Caki2 (cell line): ENCODE measurements around the gene PURA. TPM values are rescaled to one million over a fixed set of nuclear protein-coding genes. Genes with fewer than 3 reads are reported as not detected.

Experiments
- DNase-seq: peaks from one replicate; pipeline ENCODE4 v3.0.0-alpha.2; 2015; ENCODE audit warnings: low read depth
- in situ Hi-C: cut with HindIII; loops from 2 replicates; pipeline ENCODE4 v1.10.0; 2016; ENCODE audit warnings: low sequenced_read_pairs, low pct_unique_long_range_greater_than_20kb, mixed read lengths
- total RNA-seq: library from RNA; depleted of rRNA; stranded (reverse); fragments of >200 nt; shearing (Covaris generic); gene quantifications from 2 replicates; pipeline ENCODE4 v1.2.3, GENCODE V29; 2014; ENCODE audit warnings: low replicate concordance; rRNA removed

The PURA gene
- total RNA-seq, 1 experiment from 2014 or later, result 2.6 TPM

- in situ Hi-C loops, result loop anchor here (25.0 kb wide), 1 partner anchor 112 kb away; no protein-coding TSS in a partner anchor
- DNase-seq, result no peak
Measured at GRCh38 chr5:140174014-140174413, 60.1 kb downstream of the PURA start.

DNA sequence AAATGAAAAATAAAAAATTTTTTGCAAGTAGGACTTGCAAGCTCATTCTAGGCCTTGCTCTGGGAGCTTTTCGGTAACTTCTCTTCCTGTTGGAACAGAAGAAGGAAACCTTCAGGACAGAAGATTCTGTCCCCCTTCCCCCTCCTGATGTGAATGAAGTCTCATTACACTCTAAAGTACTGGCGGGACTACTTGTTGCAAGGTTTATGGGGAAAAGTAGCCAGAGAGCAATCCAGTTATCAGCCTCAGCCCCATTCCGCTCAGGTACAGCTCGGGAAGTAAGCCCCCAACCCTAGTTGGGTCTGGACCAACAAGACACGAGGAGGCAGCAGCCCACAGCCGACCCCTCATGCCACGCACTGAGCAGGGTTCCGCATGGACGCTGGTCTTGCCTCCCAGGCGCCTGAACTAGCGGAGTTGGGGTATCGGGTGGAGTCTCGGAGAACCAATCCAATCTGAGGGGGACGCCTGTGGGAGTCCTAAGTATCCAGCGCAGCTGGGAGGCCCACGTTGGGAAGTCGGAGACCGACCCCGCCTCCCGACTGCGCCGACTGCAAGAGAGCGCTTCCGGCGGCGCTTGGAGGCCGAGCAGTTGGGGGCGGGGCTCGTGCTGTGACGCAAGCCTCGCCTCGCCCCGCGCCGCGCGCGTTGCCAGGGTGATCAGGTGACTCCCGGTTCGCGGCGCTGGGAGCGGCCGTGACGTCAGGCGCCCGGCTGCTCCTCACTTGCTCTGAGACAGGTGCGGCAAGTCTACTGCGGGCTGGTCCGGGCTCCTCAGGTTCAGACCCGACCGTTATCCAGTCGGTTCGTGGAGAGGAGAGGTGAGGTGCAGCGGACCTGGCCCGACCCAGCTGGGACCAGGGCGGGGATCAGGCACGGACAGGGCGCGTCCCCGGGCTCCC is 60.8 kb downstream of the PURA start, which contains the start of gene CYSTM1:
TSS of gene CYSTM1 (plus strand) at position 724 of the 902 bp plus-strand sequence. CDS start 19,278 bp downstream, outside the sequence.
- in situ Hi-C loops, result loop anchor here (25.0 kb wide), 1 partner anchor 112 kb away; no protein-coding TSS in a partner anchor
- peak; percentile 92 for DNase-seq

Other genes starting within 250 kb of the PURA start
- 0.96 and 6.8 TPM in 2 replicates for gene NRG2, start 70.8 kb upstream of the PURA start, total RNA-seq
- 1.5 TPM in 1 of 2 replicates, not detected in the other for gene IGIP, start 11.8 kb downstream of the PURA start, total RNA-seq
- gene CYSTM1, start 61.1 kb downstream of the PURA start, total RNA-seq, result 62.0 and 79.2 TPM in 2 replicates
- 149 and 150 TPM in 2 replicates for gene PFDN1, start 189.0 kb downstream of the PURA start, total RNA-seq
- gene HBEGF, start 232.5 kb downstream of the PURA start, total RNA-seq, result 1.8 and 5.8 TPM in 2 replicates
- gene SLC4A9, start 246.1 kb downstream of the PURA start, total RNA-seq, result not detected in 2 replicates